Measurements from ENCODE around the gene RASGEF1C. TPM values are rescaled to one million over a fixed set of nuclear protein-coding genes. Genes with fewer than 3 reads are reported as not detected.
A peak's percentile ranks its signal among the peaks of the same experiment; 100 is the strongest.

The RASGEF1C gene
- total and polyA plus RNA-seq, 2 of the 13 experiments (the other 11 are each of a cell fraction or from before 2014, with no cell fraction given), result not detected

- peak; percentile 99; the same call in 1 of the 2 replicates for TF ChIP-seq NFAT5 (CRISPR knock-in tag; IDR thresholded peaks at IDR 0.05)
- TF ChIP-seq RFXANK (CRISPR knock-in tag; IDR thresholded peaks at IDR 0.05), result peak; percentile 89; the same call in 1 of the 2 replicates
- no peak for TF ChIP-seq SNAPC4 (CRISPR knock-in tag; IDR thresholded peaks at IDR 0.05)
- TF ChIP-seq SCMH1 (CRISPR knock-in tag; IDR thresholded peaks at IDR 0.05; ENCODE audit: borderline replicate concordance), result no peak
- TF ChIP-seq CBFB (CRISPR knock-in tag; IDR thresholded peaks at IDR 0.05), result peak; percentile 89
- TF ChIP-seq PAF1 (CRISPR knock-in tag; IDR thresholded peaks at IDR 0.05), result no peak
- TF ChIP-seq ZNF224 (CRISPR knock-in tag; IDR thresholded peaks at IDR 0.05), result no peak
- TF ChIP-seq NFKB2 (CRISPR knock-in tag; IDR thresholded peaks at IDR 0.05; ENCODE audit: borderline replicate concordance), result peak; percentile 100
- TF ChIP-seq ZNF670 (CRISPR knock-in tag; IDR thresholded peaks at IDR 0.05; ENCODE audit: borderline replicate concordance), result peak; percentile 93; the same call in 1 of the 2 replicates
- no peak for TF ChIP-seq GMEB2 (CRISPR knock-in tag; IDR thresholded peaks at IDR 0.05; ENCODE audit: low read depth)
- TF ChIP-seq MTF1 (CRISPR knock-in tag; IDR thresholded peaks at IDR 0.05), result peak; percentile 95
- no peak; the same call in 1 of the 2 replicates for TF ChIP-seq ZNF362 (CRISPR knock-in tag; IDR thresholded peaks at IDR 0.05; ENCODE audit: borderline replicate concordance)
- 0 out of 2 replicates have a peak, but pooled peaks have one; percentile 76 for TF ChIP-seq ELF4 (CRISPR knock-in tag; IDR thresholded peaks at IDR 0.05; ENCODE audit: borderline replicate concordance)
- peak; percentile 97 for TF ChIP-seq BRCA1 (CRISPR knock-in tag; IDR thresholded peaks at IDR 0.05)
- TF ChIP-seq RBM22 (optimal IDR thresholded peaks at IDR 0.05; ENCODE audit: low read length), result no peak
- TF ChIP-seq ZBTB1 (CRISPR knock-in tag; IDR thresholded peaks at IDR 0.05; ENCODE audit: borderline replicate concordance), result no peak
Observed at GRCh38 chr5:180071531-180072255, 137.3 kb downstream of the RASGEF1C start, which contains the start of gene RNF130 (continued).
